ENCODE measurements around the gene MYO3B. TPM values are rescaled to one million over a fixed set of nuclear protein-coding genes. Genes with fewer than 3 reads are reported as not detected.

Gene MYO3B
- polyA plus RNA-seq, 2 of the 4 experiments (the other 2 are of a cell fraction): 0.01 TPM; not detected in 1

DNA sequence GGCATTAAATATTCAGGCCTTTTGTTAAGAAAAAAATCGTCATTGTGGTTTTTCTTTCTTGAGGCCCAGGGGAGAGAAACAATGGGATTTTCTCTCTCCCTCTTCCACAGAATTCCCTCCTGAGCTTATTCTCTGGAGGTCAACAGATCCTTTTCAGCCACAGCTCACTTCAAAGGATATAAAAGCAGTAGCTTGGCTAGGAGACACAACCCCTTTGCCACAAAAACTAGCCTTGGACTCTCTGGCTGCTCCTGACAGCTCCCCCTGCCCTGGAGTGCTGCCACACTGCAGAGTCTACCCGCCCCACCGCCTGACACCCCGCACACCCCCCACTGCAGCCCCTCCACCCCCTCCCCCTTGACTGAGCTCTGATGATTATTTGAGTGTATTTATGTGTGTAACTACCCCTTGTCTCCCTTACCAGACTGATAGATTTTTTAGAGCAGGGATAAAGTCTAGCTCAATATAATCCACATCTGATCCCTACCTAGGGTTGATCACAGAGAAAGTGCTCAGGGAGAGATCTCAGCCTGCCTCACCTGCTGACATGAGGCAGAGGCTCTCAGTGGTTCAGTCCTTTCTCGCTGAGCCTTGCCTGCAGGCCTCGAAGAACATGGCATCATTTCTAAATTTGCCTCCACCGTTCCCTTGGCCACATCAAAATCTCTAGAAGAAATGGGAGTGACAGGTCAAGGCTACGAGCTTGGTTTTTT lies 405.0 kb downstream of the MYO3B start (continued):
- TF ChIP-seq MAX (IDR thresholded peaks at IDR 0.05): no peak
- TF ChIP-seq, protein P1, sequence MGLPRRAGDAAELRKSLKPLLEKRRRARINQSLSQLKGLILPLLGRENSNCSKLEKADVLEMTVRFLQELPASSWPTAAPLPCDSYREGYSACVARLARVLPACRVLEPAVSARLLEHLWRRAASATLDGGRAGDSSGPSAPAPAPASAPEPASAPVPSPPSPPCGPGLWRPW (IDR thresholded peaks at IDR 0.05): no peak

DNA sequence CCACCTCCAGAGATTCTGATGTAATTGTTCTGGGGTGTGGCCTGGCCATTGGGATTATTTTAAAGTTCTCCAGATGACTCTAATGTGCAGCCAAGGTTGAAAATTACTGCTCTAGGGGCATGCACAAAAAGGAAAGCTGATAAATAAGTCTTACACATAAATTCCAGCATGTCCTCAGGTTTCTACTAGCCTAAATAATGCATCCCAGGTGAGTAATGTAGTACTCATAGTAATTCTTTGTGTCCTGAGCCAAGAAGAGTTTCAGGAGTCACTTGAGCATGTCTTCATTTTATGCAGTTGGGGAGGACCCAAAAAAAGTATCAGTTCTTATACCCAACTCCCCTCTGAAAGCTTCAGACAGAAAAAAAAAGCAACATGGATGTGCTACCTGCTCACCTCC lies 407.1 kb downstream of the MYO3B start:
- FAIRE-seq: no peak
- Histone ChIP-seq H3K4me2 (no peak overlapping the region), H3K4me3 (no peak overlapping the region), H3K9me3 (no peaks in the 10 kb centered on the region), H3K27ac (no peak overlapping the region), H3K4me1 (no peaks in the 10 kb centered on the region)
- no peak for ATAC-seq
- no peak for DNase-seq (ENCODE audit: low read depth in 1 of 2, low spot score in 1 of 2)
- TF ChIP-seq MAFK (IDR thresholded peaks at IDR 0.05; ENCODE audit: partially characterized antibody) (no peak), HOXB13 (CRISPR knock-in tag; IDR thresholded peaks at IDR 0.05; ENCODE audit: low read depth) (no peak), KDM1A (IDR thresholded peaks at IDR 0.05; ENCODE audit: low read depth) (no peak)
- POLR2A ChIA-PET: no interaction called here
- CTCF ChIA-PET: interaction anchor here (1.3 to 1.4 kb wide), 2 partner anchors 163 to 176 kb away, joined by 3 read pairs; no protein-coding TSS in a partner anchor

DNA sequence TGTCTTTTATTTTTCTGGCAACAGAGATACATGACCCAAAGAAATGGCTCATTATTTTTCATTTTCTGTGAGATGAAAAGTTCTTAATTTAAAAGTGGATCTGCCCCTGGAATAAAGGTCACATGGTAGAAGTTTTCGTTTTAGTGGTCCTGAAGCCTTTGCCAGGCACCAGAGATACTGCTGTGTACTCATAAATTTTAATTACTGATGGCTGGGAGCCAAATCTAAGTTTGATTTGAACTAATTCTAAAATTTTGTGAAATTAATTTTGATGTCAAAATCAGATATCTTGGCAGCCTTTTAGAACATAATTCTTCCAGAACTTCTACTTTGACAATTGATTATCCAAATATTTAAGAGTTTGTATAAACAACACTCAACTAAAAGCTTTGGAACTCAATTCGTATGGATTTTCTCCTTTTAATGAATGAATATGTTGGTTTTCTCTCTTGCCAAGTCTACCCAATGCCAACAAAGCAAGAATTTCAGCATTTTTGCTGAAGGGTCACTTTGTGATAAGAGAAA lies 408.7 kb downstream of the MYO3B start:
- Histone ChIP-seq H3K9me3 (no peaks in the 10 kb centered on the region), H3K4me3 (no peak overlapping the region)
- 0% methylated on average over 2 of the region's 2 CpGs for WGBS (ENCODE audit: missing lambda C conversion rate)

DNA sequence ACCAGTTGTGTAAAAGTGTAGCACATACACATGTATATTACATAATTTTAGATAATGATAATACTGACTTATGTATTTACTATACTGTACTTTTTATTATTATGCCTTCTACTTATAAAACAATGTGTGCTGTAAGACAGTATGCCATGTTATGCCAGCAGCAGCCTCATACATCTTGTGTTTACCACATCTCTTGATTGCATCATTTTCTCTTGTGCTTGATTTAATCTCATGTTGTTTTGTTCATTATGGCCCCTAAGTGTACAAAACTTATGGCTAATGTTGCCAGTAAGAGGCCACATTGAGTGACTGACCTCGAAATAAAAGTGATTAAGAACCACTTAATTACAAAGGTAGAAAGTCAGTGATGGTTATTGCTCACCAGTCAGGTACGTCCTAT lies 409.2 kb downstream of the MYO3B start:
- POLR2A ChIA-PET: no interaction called here
- Histone ChIP-seq H3K9me3 (no peaks in the 10 kb centered on the region), H3K27ac (no peak overlapping the region), H3K4me1 (no peaks in the 10 kb centered on the region), H3K4me3 (no peak overlapping the region), H3K4me2 (no peak overlapping the region)
- FAIRE-seq: no peak
- no peak for DNase-seq (ENCODE audit: low read depth in 1 of 2, low spot score in 1 of 2)
- 13% methylated on average over 2 of the region's 2 CpGs for WGBS (ENCODE audit: missing lambda C conversion rate)
- CTCF ChIA-PET: no interaction called here
- ATAC-seq: no peak
- TF ChIP-seq RAD21 (conservative IDR thresholded peaks at IDR 0.05 in 1 of 2, IDR thresholded peaks at IDR 0.05 in 1 of 2) (no peak), EP300 (IDR thresholded peaks at IDR 0.05) (no peak), MAZ (IDR thresholded peaks at IDR 0.05; ENCODE audit: borderline replicate concordance, low read depth, low read length) (no peak), EHMT2 (IDR thresholded peaks at IDR 0.05; ENCODE audit: low read depth) (no peak), EHF (CRISPR knock-in tag; IDR thresholded peaks at IDR 0.05) (no peak), BHLHE40 (IDR thresholded peaks at IDR 0.05; ENCODE audit: low read depth, low read length) (no peak), PHF8 (IDR thresholded peaks at IDR 0.05; ENCODE audit: borderline replicate concordance, low read depth) (no peak), KDM1A (IDR thresholded peaks at IDR 0.05; ENCODE audit: low read depth) (no peak), POLR2A (IDR thresholded peaks at IDR 0.05; ENCODE audit: low read length) (no peak), FOSL2 (IDR thresholded peaks at IDR 0.05) (no peak), FOSL2 (CRISPR knock-in tag; IDR thresholded peaks at IDR 0.05) (no peak), MAX (IDR thresholded peaks at IDR 0.05) (no peak)
- TF ChIP-seq, protein P2, sequence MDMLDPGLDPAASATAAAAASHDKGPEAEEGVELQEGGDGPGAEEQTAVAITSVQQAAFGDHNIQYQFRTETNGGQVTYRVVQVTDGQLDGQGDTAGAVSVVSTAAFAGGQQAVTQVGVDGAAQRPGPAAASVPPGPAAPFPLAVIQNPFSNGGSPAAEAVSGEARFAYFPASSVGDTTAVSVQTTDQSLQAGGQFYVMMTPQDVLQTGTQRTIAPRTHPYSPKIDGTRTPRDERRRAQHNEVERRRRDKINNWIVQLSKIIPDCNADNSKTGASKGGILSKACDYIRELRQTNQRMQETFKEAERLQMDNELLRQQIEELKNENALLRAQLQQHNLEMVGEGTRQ (IDR thresholded peaks at IDR 0.05): no peak
- TF ChIP-seq, protein P3, sequence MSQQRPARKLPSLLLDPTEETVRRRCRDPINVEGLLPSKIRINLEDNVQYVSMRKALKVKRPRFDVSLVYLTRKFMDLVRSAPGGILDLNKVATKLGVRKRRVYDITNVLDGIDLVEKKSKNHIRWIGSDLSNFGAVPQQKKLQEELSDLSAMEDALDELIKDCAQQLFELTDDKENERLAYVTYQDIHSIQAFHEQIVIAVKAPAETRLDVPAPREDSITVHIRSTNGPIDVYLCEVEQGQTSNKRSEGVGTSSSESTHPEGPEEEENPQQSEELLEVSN (IDR thresholded peaks at IDR 0.05; ENCODE audit: borderline replicate concordance, low read depth): no peak
- TF ChIP-seq, protein P4, sequence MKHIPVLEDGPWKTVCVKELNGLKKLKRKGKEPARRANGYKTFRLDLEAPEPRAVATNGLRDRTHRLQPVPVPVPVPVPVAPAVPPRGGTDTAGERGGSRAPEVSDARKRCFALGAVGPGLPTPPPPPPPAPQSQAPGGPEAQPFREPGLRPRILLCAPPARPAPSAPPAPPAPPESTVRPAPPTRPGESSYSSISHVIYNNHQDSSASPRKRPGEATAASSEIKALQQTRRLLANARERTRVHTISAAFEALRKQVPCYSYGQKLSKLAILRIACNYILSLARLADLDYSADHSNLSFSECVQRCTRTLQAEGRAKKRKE (CRISPR knock-in tag; IDR thresholded peaks at IDR 0.05; ENCODE audit: low read depth): no peak

More for the DNA sequence above, 408.7 kb downstream of the MYO3B start:
- ChIA-PET POLR2A (no interaction called here), CTCF (no interaction called here)
- FAIRE-seq (no peak), ATAC-seq (no peak), DNase-seq (ENCODE audit: low read depth in 1 of 2, low spot score in 1 of 2) (no peak)
- TF ChIP-seq EP300 (IDR thresholded peaks at IDR 0.05) (no peak), JUN (IDR thresholded peaks at IDR 0.05) (no peak), TFCP2L1 (CRISPR knock-in tag; IDR thresholded peaks at IDR 0.05) (no peak), FOSL2 (IDR thresholded peaks at IDR 0.05) (no peak), FOSL2 (CRISPR knock-in tag; IDR thresholded peaks at IDR 0.05) (no peak), SMC3 (IDR thresholded peaks at IDR 0.05) (no peak), CTCF (IDR thresholded peaks at IDR 0.05) (no peak), TP53 (CRISPR knock-in tag; IDR thresholded peaks at IDR 0.05) (no peak), JUNB (IDR thresholded peaks at IDR 0.05) (no peak), HOXB13 (CRISPR knock-in tag; IDR thresholded peaks at IDR 0.05; ENCODE audit: low read depth) (no peak), ZFP36 (IDR thresholded peaks at IDR 0.05; ENCODE audit: borderline replicate concordance, partially characterized antibody) (no peak), BHLHE40 (IDR thresholded peaks at IDR 0.05; ENCODE audit: low read depth, low read length) (no peak), RARB (CRISPR knock-in tag; IDR thresholded peaks at IDR 0.05) (no peak)
- TF ChIP-seq, protein P1 (IDR thresholded peaks at IDR 0.05): no peak
- no peaks in the 10 kb centered on the region for H3K4me1 ChIP-seq
- H3K27ac ChIP-seq: no peak overlapping the region
- H3K4me2 ChIP-seq: no peak overlapping the region
